ENCODE data around the gene OR2T3.
"Not testable (repeated sequence)": the region's sequence is repeated elsewhere in the genome, so short reads cannot be mapped to it uniquely, and the experiment has no call there.

DNA sequence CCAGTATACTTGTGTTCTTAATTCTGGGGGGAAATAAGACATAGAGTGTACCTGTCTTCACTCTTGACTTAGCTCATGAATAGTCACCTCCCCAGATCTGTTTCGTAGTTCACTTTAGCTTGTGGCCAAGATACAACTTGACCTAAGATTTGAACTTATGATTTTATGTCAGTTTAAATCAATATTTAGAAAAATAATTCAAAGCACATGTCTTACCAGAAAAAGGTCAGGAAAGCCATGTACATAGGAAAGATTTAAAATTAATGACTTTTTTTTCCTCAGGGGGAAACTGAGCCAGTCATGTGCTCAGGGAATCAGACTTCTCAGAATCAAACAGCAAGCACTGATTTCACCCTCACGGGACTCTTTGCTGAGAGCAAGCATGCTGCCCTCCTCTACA, at the start of gene OR2T3:
- TF ChIP-seq POLR2AphosphoS5, POLR2A (IDR thresholded peaks at IDR 0.05; ENCODE audit: low read depth, low read length): not testable (repeated sequence)
